Stimulated activated CD8-positive, alpha-beta memory T cell treated with anti-CD3 and anti-CD28 coated beads, Interleukin-15, amount 100 ng/mL, for 1 hour (primary cell): ENCODE data around the gene MSLN.

Experiments used
- DNase-seq: peaks from one replicate; pipeline ENCODE4 v3.0.0-alpha.2; 2020; ENCODE audit warnings: low read depth

The MSLN gene

DNA sequence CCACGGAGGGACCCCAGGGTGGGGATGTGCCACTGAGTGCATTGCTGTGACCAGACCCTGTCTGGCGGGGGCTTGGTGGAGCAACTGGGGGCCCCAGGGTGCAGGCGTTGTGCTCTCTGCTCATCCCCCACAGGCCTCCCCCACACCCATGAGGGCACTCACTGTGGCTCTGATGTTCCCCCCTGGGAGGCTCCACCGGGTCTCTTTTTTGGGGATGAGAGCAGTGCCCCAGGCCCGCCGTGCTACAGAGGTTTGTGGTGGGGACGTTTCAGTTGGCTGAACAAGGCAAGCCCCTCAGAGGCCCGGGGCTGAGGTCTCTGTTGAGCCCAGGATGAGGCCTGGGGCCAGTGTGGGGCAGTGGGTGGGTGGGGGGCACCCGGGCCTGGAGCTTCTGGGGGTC is 36.8 kb upstream of the MSLN start:
- DNase-seq: no peak

DNA sequence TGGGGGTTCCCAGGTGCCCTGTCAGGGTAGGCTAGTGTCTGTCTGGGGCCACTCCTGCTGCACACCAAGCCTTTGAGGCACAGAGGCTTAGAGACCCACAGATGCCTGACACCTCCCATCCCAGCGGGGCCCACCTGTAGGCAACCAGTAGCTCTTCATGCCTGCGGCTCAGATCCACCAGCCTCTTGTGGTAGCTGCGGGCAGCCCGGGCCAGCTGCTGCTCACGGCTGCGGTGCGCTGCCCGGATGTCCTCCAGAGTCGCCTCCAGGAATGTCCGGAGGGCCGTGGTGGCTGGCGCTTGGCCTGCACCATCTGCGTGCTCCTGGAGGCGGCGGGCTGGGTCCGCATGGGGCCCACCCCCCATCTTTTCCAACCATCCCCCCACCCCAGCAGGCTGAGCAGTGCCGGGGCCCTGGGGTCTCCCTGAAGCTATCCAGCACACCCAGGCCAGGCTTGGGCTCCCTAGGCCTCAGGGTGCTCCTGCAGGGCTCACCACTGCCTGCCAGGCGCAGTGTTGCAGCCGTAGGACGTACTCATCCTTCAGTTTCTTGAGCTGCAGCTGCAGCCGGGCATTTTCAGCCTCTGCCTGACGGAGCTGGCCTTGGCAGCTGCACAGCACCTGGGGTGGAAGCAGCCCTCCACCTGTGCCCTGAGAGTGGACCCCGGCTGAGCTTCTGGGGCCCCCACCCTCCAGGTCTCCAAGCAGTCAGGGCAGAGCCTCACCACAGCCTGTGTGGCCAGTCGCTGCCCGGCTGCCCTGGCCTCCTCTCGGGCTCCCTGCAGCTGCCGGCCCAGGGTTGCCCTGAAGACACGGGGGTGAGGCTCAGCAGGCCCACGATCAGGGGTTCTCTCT is 36.1 kb upstream of the MSLN start:
- DNase-seq: no peak

DNA sequence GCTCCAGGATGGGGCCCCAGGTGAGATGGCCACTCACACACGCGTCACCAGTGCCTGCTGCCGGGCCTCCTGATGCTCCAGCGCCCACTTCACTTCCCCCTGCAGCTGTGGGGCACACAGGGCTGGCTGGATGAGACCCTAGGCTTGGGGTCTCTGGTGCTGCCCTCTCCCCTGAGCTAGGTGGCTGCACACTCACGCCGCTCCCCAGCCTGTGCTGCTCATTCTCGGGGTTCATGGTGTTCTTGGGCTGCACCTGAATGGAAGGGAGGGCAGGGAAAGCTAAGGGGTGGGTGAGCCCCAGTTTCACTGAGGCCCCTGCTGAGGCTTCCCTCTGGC is 35.5 kb upstream of the MSLN start:
- DNase-seq: no peak

DNA sequence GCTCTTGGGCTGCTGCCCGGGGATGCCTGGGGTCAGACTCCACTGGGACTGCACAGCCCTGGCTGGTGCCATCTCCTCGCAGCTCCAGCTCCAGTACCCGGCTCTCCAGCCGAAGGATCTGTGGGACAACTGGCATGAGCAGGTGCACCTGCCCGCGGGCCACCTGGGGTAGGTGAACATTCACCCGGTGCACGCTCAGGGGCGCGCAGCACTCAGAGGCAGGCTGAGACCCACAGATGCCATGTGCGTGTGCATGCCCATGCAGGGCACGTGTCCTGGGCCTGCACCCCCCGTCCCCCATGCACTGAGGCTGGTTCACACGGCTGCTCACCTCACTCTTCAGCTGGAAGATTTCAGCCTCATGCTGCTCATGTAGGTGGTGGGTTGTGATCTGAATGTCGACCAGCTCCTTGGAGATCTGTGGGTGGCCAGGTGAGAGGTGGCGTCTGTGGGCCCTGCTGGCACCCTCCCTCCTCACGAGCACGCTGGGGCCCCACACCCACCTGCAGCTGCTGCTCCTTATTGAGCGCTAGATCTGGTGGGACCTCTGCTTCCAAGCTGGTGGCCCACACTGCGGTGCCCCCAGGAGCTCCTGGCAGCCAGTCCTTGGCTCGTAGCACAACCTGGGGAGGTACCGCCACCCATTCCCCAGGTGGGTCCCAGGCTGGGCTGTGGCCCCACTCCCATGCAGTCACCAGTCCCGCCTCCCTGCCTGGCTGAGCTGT is 34.9 kb upstream of the MSLN start:
- no peak for DNase-seq

DNA sequence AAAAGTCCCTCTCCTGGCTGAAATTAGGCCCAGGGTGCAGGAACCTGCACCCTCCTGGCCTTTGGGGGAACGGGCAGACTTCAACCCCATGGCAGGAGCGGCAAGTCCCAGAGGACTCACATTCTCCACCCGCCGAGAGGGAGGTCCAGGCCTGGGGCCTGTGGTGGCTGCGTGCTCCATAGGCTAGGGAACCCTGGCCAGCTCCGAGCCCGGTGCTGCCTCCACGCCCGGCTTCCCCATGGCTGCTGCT is 34.4 kb upstream of the MSLN start:
- DNase-seq: no peak

DNA sequence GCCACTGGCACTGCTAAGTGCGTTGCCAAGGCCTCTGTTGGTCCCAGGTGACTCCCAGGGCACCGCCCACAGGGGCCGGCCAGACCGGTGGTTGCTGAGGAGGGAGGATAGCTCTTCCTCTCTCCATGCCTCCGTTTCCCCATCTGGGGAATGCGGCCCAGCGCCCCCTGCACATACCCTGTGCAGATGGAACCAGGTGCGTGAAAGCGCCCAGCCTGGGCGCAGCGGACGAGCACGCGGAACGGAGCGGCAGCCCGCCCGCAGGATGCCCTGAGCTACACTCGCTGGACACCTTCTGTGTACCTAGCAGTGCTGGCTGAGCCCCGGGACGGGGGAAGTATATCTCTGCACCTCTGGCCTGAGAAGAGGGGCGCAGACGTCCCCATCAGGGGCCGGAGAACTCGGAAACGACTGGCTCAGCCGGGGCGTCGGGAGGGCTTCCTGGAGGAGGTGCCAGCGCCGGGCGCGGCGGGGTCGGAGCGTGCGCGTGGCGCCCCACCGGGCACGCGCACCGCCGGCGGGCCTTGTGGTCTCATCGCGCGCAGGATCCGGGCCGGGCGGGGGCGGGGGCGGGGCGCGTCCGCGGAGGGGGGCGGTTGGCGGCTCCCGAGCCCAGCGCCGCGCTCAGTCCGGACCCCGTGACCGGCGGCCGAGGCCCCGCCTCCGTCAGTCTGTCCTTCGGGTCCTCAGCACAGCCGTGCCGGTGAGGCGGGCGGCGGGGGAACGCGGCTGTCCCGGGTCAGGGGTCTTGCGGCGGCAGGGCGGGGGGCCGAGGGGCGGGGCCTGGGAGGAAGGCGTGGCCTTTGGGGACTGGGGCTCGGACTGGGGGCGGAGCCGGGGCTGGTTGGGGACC is 33.9 kb upstream of the MSLN start, which contains the start of the genes CCDC78 and HAGHL:
TSS of gene CCDC78 (minus strand) at position 6 of the 853 bp plus-strand sequence. CDS start 76 bp downstream, outside the sequence.
TSS of gene HAGHL (plus strand) at position 669 of the 853 bp plus-strand sequence. CDS start 404 bp downstream, outside the sequence.
- peak; percentile 52 for DNase-seq

DNA sequence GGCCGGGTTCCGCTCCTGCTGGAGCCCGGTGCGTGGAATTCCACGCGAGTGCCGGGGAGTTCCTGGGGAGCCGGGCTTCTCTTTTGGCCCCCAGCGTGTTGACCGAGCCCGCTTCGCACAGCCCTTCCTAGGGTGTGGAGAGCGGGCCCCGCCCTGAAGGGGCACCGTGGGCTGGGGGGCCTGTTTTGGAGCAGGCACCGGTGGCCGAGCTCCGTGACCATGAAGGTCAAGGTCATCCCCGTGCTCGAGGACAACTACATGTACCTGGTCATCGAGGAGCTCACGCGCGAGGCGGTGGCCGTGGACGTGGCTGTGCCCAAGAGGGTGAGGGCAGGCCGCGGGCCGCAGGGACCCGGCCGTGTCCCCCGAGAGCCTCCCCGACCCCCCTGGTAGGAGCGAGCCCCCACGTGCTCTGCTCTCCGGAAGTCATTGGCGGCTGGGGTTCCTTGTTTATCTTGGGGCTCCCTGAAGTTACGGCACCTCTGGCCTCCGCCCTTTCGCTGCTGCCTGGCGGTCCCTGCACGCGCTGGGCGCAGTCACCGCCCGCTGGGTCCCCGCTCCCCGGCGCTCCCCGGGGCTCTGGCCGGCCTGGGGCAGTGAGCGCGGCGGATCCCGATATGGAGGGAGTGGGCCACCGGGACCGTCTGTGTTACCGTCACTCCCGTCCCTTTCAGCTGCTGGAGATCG is 33.1 kb upstream of the MSLN start:
- no peak for DNase-seq

DNA sequence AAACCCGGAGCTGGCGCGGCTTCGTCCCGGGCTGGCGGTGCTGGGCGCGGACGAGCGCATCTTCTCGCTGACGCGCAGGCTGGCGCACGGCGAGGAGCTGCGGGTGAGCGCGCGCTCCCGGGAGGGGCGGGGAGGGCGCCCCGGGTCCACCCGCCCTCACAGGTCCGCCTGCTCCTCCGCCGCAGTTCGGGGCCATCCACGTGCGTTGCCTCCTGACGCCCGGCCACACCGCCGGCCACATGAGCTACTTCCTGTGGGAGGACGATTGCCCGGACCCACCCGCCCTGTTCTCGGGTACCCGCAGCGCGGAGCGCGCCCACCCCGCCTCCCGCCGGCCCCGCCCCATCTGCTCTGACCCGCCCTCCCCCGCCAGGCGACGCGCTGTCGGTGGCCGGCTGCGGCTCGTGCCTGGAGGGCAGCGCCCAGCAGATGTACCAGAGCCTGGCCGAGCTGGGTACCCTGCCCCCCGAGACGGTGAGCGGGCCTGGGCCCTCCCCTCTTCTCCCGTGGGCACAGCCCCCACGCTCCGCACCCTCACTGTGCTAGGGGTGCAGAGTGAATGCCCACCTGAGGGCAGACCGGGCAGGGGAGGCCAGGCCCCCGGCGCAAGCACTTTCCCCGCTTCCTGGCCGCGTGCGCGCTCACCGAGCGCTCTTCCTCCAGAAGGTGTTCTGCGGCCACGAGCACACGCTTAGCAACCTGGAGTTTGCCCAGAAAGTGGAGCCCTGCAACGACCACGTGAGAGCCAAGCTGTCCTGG is 32.2 kb upstream of the MSLN start:
- DNase-seq: no peak

DNA sequence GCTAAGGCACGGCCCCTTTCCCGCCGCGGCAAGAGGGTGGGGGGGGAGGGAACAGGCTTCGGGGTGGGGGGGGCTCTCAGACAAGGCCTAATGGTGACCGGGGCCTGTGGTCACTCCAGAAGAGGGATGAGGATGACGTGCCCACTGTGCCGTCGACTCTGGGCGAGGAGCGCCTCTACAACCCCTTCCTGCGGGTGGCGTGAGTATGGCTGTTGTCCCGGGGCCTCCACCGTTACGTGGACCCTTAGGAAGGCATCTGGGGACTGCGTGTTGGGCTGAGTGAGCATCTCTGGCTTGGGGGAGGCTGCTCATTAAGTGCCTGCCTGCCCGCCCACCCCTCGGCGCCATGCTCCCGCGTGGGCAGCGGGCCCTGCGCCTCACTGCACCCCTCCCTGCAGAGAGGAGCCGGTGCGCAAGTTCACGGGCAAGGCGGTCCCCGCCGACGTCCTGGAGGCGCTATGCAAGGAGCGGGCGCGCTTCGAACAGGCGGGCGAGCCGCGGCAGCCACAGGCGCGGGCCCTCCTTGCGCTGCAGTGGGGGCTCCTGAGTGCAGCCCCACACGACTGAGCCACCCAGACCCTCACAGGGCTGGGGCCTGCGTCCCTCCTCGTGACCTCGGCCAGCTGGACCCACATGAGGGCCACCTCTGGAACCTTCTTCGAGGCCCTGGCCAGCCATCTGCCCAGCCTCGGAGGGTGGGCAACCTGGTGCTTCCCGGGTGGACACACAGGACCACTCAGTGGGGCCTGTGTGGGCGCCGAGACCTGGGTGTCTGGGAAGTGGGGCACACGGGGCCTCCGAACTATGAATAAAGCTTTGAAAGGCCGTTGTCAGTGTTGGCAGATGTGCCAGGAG is 31.4 kb upstream of the MSLN start:
- no peak for DNase-seq

DNA sequence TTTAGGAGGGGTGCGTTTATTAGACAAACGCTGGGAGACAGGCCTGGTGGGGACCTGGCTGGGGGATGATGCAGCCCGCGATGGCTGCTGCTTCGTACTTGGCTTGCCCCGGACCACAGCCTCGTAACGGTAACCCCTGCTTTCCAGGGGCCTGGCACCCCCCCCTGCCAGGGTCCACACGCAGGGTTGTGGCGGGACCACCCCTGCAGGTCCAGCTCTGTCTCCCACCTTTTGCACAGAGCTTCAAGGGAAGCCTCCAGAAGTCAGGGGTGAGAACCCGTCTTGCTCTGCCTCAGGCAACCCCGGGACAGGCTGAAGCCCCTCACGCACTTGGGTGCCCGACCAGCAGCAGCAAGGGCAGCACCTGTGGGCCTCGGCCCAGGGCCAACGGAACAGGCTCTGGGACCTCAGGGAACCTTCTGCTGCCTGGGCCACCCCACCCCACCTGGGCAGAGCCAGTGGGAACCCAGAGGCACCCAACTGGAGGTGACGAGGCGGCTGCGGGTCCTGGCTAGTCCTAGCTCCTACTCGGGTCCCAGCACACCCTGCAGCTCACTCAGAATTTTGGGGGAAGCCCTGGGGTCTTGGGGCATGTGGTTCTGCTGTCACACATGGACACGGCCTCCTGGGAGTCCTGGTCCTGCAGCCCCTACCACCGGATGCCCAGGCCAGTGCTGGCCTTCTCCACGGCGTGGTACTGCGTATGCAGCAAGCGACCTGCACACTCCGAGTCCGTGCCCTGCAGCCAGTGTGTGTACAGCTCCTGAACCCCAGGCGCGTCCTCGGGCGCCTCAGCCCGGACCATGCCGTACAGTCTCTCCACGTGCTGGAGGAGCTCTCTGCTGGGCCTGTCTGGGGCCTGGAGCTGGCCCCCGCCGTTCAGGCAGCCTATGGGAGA is 30.5 kb upstream of the MSLN start:
- DNase-seq: no peak

DNA sequence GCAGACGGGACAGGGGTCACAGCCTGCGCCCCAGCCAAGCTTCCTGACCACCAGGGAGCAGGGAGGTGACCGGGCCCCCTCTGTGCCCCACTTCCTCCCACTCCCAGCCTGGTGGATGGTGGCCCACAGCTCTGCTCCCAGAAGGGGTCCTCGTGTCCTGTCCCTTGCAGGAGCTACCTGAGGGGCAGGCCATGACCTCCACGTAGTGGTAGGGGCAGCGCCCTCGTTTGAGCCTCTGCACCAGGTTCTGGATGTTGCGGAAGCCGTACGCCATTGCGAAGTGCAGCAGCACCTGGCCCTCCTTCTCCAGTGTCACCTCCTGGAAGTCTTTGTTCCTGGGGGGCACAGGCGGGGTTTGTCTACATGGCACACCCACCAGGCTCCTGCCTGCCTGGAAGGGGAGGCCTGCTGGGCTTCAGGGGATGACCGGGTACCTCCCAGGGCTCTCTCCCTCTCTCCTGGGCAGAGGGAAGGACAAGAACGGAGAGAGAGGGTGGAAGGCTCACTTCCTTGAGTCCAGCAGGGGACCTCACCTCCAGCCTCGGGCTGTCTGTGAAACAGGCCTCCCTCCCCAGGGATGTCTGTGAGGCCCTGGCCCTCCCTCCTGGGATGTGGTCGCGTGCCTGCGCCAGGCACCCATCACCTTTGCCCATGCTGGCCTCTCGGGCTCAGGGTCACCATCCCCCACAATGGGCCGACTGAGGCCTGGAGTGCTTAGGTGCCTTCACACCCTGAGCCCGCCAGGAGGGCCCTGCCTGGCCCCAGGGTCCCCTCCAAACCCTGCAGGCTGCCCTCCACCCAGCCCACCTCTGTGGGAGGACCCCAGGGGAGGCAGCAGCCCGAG is 29.6 kb upstream of the MSLN start:
- no peak for DNase-seq

DNA sequence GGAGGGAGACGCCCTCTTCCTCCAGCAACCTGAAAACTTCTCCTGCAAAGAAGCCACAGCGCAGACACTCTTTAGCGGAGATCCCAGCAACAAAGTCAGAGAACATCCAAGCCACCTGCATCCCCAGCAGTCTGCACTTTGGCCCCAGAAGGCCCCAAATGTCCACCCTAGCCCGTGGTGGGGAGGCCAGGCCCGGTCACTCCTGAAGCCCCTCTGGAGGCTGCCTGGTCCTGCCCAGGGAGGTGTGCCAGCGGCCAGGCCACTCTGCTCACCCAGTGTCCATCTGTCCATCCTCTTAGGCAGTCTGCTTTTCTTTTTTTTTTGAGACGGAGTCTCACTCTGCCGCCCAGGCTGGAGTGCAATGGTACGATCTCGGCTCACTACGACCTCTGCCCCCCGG is 28.2 kb upstream of the MSLN start:
- DNase-seq: no peak

DNA sequence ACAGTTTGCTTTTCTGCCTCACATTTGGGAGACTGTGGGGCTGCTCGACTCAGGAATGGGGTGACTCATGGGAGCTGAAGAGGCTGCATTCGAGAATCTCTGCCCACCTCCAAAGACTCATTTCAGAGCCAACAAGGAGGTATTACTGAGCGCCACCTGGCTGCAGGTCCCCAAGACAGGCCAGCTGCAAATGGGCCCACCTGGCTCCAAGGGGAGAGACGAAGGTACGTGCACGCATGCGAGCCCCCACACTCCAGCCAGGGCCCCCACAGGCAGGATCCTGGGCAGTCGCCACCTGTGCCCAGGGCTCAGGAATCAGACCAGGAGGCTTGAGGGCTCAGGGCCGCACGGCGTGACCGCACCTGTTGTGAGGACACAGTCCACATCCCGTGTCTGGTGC is 27.6 kb upstream of the MSLN start:
- DNase-seq: no peak

DNA sequence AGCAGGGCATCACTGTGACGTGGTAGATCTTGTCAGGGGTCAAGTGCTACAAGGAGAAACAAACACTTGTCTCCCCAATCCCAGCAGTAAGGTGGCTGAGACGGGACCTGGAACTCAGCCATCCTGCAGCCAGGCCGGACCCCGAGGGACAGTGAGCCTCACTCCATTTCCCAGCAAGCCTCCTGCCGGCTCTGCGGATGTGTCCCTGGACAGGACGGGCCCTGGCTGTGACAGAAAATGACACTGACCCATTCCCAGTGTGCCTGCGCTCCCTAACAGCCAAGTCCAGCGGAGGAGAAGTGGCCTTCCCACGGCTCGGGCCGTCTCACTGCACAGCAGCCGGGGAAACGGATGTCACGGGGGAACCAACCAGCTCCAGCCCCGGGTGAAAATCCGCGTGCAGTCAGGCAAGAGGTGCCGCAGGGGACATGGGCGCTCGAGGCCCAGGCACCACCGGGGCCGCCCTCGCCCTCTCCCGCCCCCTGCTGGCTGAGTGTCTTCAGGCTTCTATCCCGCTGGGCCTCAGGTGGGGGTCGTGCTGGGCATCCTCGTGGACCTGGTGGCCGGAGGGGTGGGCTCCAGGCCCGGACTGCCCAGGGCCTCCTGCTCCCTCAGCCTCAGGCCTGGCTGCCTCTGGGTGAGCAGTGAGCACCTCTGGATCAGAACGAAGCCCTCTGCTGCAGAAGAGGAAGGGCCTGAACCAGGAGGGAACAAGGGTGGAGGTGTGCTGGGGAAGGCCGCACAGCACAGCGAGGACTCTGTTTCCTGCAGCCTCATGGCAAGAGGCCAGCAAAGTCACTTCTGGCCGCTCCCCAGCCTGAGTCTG is 26.9 kb upstream of the MSLN start:
- no peak for DNase-seq

DNA sequence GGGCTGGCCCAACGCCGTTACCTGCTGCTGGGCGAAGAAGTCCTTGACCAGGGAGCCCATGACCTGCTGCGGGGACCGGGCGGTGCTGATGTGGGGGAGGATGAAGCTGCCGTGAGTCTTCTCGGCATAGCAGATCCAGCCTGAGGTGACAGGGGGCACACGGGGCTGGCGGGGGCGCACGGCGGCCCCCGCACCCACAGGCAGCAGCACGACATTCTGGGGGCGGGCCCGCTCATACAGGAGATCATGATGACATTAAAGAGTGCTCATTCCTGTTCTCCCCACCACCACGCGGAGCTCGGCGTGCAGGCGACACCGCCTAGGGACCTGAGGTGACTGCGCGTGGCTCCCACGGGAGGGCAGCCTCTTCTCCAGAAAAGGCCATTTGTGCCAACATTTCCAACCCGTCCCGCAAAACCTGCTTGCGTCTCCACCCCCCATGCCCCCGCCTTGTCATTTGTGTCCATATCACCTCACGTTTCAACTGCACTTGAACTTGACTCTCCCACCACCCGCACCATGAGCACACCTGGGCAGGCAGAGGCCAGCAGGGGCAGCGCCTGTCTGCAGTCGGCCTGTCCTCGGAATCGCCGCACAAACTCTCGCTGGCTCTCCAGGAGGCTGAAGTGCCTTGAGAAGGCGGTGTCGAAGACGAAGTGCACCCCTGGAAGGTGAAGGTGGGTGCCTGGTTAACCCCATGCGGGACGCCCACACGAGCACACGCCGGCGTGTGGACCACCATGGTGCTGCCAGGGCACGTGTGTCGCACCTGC is 26.1 kb upstream of the MSLN start:
- no peak for DNase-seq

DNA sequence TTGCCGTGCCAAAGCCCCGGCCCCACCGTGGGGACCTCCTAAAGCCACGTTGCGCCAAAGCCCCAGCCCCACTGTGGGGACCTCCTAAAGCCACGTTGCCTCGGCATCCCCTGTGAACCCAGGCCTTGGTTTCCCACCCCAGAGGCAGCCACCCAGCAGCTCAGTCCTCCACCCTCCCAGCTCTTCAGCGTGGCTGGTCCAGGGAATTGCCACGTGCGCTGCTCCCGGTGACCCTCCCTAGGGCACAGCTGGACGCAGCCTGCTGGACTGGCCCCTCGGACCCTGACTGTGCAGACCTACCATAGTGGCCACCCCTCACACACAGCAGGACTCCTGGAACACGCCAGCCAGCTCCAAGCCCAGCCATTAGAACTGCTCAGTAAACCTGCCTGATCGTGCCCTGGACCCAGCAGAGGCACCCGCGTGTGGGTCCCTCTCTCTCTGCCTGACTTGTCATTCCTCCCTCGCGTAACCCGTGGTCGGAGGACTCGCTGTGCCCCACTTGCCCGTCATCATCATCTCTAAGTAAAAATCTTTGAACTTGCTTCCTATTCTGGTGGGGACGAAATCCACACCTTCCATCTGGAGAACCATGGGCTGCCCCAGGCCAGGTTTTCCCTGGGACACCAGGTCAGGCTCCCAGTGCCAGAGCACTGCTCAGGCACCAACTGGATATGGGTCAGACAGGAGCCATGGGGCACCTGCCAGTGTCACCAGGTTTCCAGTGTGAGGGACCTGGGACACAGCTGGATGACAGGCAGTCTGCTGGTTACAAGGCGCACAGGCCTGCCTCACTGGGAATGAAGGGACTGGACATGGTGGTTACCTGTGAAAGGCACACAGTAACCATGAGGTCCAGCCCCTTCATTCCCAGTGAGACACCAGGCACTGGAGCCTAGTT is 25.3 kb upstream of the MSLN start:
- no peak for DNase-seq
